ENCODE results near the gene SAMD4A.

Gene SAMD4A

GRCh38 chr14:54599966-54600716 is 33.2 kb downstream of the SAMD4A start:
- H3K27ac Mint-ChIP-seq, result peak overlapping the region; percentile 1
- no peak overlapping the region for H3K4me3 Mint-ChIP-seq
- no peaks in the 10 kb centered on the region for H3K27me3 Mint-ChIP-seq (ENCODE audit: low read depth, poor library complexity)
- H3K4me1 Mint-ChIP-seq, result peaks cover 20% of the 10 kb centered on the region
- peaks cover 3% of the 10 kb centered on the region for H3K9me3 Mint-ChIP-seq
- DNase-seq, result no peak
- TF ChIP-seq, protein P1, sequence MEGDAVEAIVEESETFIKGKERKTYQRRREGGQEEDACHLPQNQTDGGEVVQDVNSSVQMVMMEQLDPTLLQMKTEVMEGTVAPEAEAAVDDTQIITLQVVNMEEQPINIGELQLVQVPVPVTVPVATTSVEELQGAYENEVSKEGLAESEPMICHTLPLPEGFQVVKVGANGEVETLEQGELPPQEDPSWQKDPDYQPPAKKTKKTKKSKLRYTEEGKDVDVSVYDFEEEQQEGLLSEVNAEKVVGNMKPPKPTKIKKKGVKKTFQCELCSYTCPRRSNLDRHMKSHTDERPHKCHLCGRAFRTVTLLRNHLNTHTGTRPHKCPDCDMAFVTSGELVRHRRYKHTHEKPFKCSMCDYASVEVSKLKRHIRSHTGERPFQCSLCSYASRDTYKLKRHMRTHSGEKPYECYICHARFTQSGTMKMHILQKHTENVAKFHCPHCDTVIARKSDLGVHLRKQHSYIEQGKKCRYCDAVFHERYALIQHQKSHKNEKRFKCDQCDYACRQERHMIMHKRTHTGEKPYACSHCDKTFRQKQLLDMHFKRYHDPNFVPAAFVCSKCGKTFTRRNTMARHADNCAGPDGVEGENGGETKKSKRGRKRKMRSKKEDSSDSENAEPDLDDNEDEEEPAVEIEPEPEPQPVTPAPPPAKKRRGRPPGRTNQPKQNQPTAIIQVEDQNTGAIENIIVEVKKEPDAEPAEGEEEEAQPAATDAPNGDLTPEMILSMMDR (IDR thresholded peaks at IDR 0.05), result no peak
- no peaks in the 10 kb centered on the region for H3K36me3 Mint-ChIP-seq (ENCODE audit: low read depth)

GRCh38 chr14:54600717-54601109 is 33.8 kb downstream of the SAMD4A start:
- Mint-ChIP-seq H3K36me3 (ENCODE audit: low read depth) (no peaks in the 10 kb centered on the region), H3K27me3 (ENCODE audit: low read depth, poor library complexity) (no peaks in the 10 kb centered on the region), H3K4me3 (no peak overlapping the region), H3K27ac (no peak overlapping the region), H3K9me3 (peaks cover 3% of the 10 kb centered on the region), H3K4me1 (peaks cover 20% of the 10 kb centered on the region)
- no peak for DNase-seq
- TF ChIP-seq, protein P1 (IDR thresholded peaks at IDR 0.05), result no peak

GRCh38 chr14:54603362-54603761 is 36.4 kb downstream of the SAMD4A start:
- Mint-ChIP-seq H3K27ac (no peak overlapping the region), H3K4me3 (no peak overlapping the region), H3K36me3 (ENCODE audit: low read depth) (peaks cover 12% of the 10 kb centered on the region), H3K9me3 (peaks cover 14% of the 10 kb centered on the region), H3K4me1 (peaks cover 35% of the 10 kb centered on the region), H3K27me3 (ENCODE audit: low read depth, poor library complexity) (peaks cover 3% of the 10 kb centered on the region)
- TF ChIP-seq, protein P1 (IDR thresholded peaks at IDR 0.05), result no peak
- no peak for DNase-seq

- Mint-ChIP-seq H3K27ac (no peak overlapping the region), H3K4me1 (peaks cover 16% of the 10 kb centered on the region), H3K36me3 (ENCODE audit: low read depth) (peaks cover 21% of the 10 kb centered on the region), H3K4me3 (no peak overlapping the region), H3K27me3 (ENCODE audit: low read depth, poor library complexity) (peaks cover 3% of the 10 kb centered on the region), H3K9me3 (peaks cover 26% of the 10 kb centered on the region)
- no peak for DNase-seq
- TF ChIP-seq, protein P1 (IDR thresholded peaks at IDR 0.05), result no peak
Observed at GRCh38 chr14:54606178-54606577, 39.2 kb downstream of the SAMD4A start.

GRCh38 chr14:54606631-54607133 is 39.8 kb downstream of the SAMD4A start:
- H3K4me1 Mint-ChIP-seq, result peaks cover 15% of the 10 kb centered on the region
- H3K36me3 Mint-ChIP-seq (ENCODE audit: low read depth), result peaks cover 21% of the 10 kb centered on the region
- no peak overlapping the region for H3K27ac Mint-ChIP-seq
- TF ChIP-seq, protein P1 (IDR thresholded peaks at IDR 0.05), result no peak
- peaks cover 3% of the 10 kb centered on the region for H3K27me3 Mint-ChIP-seq (ENCODE audit: low read depth, poor library complexity)
- no peak for DNase-seq
- H3K4me3 Mint-ChIP-seq, result no peak overlapping the region
- peaks cover 26% of the 10 kb centered on the region for H3K9me3 Mint-ChIP-seq

DNA sequence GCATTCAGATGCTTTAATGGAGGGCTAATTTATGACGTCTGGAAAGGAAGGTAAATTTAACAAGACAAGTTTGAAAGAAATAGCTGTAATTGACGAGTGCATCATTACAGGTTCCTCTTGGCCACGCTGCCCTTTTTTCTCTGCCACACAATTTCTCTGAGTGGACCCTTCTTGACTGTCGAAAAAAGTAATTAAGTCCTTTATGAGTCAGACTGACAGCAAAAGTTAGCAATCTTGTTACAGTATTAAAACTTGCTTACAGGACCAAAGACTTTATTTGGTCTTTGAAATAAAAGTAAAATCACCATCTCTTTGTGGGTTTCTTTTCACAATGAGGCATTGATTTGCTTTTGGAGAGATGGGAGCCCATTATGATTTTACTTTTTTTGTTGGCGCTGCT is 42.6 kb downstream of the SAMD4A start:
- Mint-ChIP-seq H3K4me1 (peaks cover 15% of the 10 kb centered on the region), H3K27ac (no peak overlapping the region), H3K4me3 (no peak overlapping the region), H3K9me3 (peaks cover 26% of the 10 kb centered on the region), H3K27me3 (ENCODE audit: low read depth, poor library complexity) (peaks cover 3% of the 10 kb centered on the region), H3K36me3 (ENCODE audit: low read depth) (peaks cover 21% of the 10 kb centered on the region)
- no peak for DNase-seq
- TF ChIP-seq, protein P1 (IDR thresholded peaks at IDR 0.05), result no peak

Data from nephron progenitor cell (in vitro differentiated cells).